ENCODE results near the gene VSIG4.

VSIG4 gene

GRCh38 chrX:66007851-66008250 is 32.0 kb downstream of the VSIG4 start:
- H3K9me3 ChIP-seq (ENCODE audit: control insufficient read depth, insufficient read depth, low read length), result no peaks in the 10 kb centered on the region
- no peaks in the 10 kb centered on the region for H3K36me3 ChIP-seq (ENCODE audit: insufficient read depth, low read length)
- H3K4me1 ChIP-seq (ENCODE audit: insufficient read depth, low read length), result 0 out of 2 replicates have a peak, but pooled peaks cover 3% of the 10 kb centered on the region
- H3K9ac ChIP-seq (ENCODE audit: low read depth, low read length), result no peak overlapping the region

DNA sequence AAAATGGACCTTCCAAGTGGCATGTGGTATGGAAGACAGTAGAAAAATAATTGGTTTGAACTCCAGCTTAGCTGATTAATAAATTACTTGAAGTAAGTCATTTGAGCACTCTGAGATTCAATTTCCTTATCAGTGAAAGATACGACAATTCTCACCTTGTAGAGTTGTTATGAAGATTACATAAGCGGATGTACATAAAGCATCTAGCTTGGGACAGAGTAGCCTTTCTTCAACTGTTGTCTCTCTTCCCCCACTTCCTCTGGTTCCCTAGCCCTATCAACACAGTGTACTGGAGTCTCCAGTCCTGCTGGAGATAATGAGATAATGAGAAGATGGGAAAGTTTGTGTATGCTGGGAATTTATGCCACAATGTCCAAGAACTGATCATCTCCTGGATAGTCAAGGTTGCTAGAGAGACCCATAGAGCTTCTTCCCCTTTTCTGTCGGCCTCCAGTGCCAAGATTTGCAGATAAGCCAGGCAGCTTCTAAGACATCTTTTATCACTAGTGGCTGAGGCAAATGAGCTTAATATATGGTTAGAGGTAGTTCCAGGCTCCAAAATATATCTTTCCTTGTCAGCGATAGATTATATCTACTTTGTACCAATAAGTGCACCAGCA is 33.9 kb downstream of the VSIG4 start:
- no peak overlapping the region for H3K9ac ChIP-seq (ENCODE audit: low read depth, low read length)
- H3K4me1 ChIP-seq (ENCODE audit: insufficient read depth, low read length), result no peaks in the 10 kb centered on the region
- no peaks in the 10 kb centered on the region for H3K9me3 ChIP-seq (ENCODE audit: control insufficient read depth, insufficient read depth, low read length)
- no peaks in the 10 kb centered on the region for H3K36me3 ChIP-seq (ENCODE audit: insufficient read depth, low read length)

- H3K9ac ChIP-seq (ENCODE audit: low read depth, low read length), result no peak overlapping the region
- H3K4me1 ChIP-seq (ENCODE audit: insufficient read depth, low read length), result no peaks in the 10 kb centered on the region
- no peaks in the 10 kb centered on the region for H3K9me3 ChIP-seq (ENCODE audit: control insufficient read depth, insufficient read depth, low read length)
- no peaks in the 10 kb centered on the region for H3K36me3 ChIP-seq (ENCODE audit: insufficient read depth, low read length)
Observed at GRCh38 chrX:66004928-66005829, 34.7 kb downstream of the VSIG4 start.

DNA sequence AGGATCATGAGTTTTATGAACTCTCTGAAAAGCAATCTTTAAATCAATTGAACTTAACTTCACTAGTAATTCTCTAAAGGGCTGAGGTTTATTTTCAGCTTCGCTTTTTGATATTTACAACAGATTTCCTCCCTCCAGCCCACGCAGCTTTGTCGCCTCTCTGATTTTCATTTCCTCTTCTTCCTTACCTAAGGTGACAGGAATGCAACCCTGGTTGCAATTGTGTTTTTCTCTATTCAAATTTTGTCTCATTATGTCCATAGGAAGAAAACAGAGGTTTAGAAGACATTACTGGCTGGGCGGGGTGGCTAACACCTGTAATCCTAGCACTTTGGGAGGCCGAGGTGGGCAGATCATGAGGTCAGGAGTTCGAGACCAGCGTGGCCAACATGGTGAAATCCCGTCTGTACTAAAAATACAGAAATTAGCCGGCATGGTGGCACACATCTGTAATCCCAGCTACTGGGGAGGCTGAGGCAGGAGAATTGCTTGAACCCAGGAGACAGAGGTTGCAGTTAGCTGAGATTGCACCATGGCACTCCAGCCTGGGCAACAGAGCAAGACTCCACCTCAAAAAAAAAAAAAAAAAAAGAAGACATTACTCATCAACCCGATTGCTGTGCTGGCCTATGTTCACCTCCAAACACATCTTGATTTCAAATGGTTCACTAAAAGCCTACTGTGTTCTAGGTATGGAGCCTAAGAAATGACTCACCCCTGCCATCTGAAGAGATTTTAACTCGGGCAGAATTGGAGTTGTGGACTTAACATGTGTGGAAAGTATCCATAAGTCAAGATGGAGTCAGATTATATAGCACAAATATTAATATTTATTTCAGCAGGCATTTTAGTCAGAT is 36.8 kb downstream of the VSIG4 start:
- H3K4me1 ChIP-seq (ENCODE audit: insufficient read depth, low read length), result no peaks in the 10 kb centered on the region
- H3K9me3 ChIP-seq (ENCODE audit: control insufficient read depth, insufficient read depth, low read length), result no peaks in the 10 kb centered on the region
- H3K9ac ChIP-seq (ENCODE audit: low read depth, low read length), result no peak overlapping the region
- H3K36me3 ChIP-seq (ENCODE audit: insufficient read depth, low read length), result no peaks in the 10 kb centered on the region

GRCh38 chrX:66001596-66001995 is 38.3 kb downstream of the VSIG4 start:
- Histone ChIP-seq H3K9me3 (ENCODE audit: control insufficient read depth, insufficient read depth, low read length) (no peaks in the 10 kb centered on the region), H3K4me1 (ENCODE audit: insufficient read depth, low read length) (no peaks in the 10 kb centered on the region), H3K9ac (ENCODE audit: low read depth, low read length) (no peak overlapping the region), H3K36me3 (ENCODE audit: insufficient read depth, low read length) (no peaks in the 10 kb centered on the region)

GRCh38 chrX:66000628-66001272 is 39.1 kb downstream of the VSIG4 start:
- no peak overlapping the region for H3K9ac ChIP-seq (ENCODE audit: low read depth, low read length)
- H3K4me1 ChIP-seq (ENCODE audit: insufficient read depth, low read length), result no peaks in the 10 kb centered on the region

DNA sequence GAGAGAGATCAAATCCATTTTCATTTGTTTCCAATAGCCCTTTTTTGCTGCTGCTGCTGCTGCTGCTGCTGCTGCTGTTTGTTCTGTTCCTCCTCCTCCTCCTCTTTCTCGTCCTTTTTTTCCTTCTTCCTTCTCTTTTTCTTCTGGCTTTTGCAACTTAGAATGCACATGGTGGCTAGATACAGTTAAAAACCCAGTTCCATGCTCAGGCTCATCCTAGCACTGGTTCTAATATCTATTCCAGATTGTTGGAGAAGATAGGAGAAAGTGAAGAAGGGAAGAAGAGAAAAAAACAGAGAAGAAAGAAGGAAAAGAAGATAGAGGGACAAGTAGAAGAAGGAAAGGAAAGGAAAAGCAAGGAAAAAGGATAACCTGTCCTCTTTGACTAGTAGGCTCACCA is 39.7 kb downstream of the VSIG4 start:
- H3K4me1 ChIP-seq (ENCODE audit: insufficient read depth, low read length), result no peaks in the 10 kb centered on the region
- H3K9me3 ChIP-seq (ENCODE audit: control insufficient read depth, insufficient read depth, low read length), result no peaks in the 10 kb centered on the region
- H3K9ac ChIP-seq (ENCODE audit: low read depth, low read length), result no peak overlapping the region
- H3K36me3 ChIP-seq (ENCODE audit: insufficient read depth, low read length), result no peaks in the 10 kb centered on the region

More at GRCh38 chrX:66000628-66001272, 39.1 kb downstream of the VSIG4 start:
- no peaks in the 10 kb centered on the region for H3K9me3 ChIP-seq (ENCODE audit: control insufficient read depth, insufficient read depth, low read length)
- no peaks in the 10 kb centered on the region for H3K36me3 ChIP-seq (ENCODE audit: insufficient read depth, low read length)

- H3K4me1 ChIP-seq (ENCODE audit: insufficient read depth, low read length), result no peaks in the 10 kb centered on the region
- H3K9ac ChIP-seq (ENCODE audit: low read depth, low read length), result no peak overlapping the region
- no peaks in the 10 kb centered on the region for H3K9me3 ChIP-seq (ENCODE audit: control insufficient read depth, insufficient read depth, low read length)
- H3K36me3 ChIP-seq (ENCODE audit: insufficient read depth, low read length), result no peaks in the 10 kb centered on the region
Observed at GRCh38 chrX:65999563-66000148, 40.2 kb downstream of the VSIG4 start.

DNA sequence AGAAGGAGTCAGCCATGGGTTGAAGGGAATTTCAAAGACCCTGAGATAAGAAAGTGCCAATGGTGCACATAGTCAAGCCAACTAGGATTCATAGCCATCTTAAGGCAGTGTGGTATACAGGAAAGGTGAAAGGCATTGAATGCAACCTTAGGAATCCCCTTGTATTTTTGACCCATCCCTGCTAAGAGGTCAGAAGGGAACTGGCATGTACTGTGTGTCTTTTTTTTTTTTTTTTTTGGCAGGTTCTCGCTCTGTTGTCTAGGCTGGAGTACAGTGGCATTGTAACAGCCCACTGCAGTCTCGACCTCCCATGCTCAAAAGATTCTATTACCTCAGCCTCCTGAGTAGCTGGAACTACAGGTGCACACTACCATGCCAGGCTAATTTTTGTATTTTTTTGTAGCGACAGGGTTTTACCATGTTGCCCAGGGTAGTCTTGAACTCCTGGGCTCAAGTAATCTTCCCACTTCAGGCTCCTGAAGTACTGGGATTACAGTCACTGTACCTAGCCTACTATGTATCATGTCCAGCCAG is 40.8 kb downstream of the VSIG4 start:
- Histone ChIP-seq H3K9ac (ENCODE audit: low read depth, low read length) (no peak overlapping the region), H3K9me3 (ENCODE audit: control insufficient read depth, insufficient read depth, low read length) (no peaks in the 10 kb centered on the region), H3K4me1 (ENCODE audit: insufficient read depth, low read length) (no peaks in the 10 kb centered on the region), H3K36me3 (ENCODE audit: insufficient read depth, low read length) (no peaks in the 10 kb centered on the region)

- H3K9ac ChIP-seq (ENCODE audit: low read depth, low read length), result no peak overlapping the region
- H3K9me3 ChIP-seq (ENCODE audit: control insufficient read depth, insufficient read depth, low read length), result no peaks in the 10 kb centered on the region
- no peaks in the 10 kb centered on the region for H3K4me1 ChIP-seq (ENCODE audit: insufficient read depth, low read length)
- H3K36me3 ChIP-seq (ENCODE audit: insufficient read depth, low read length), result no peaks in the 10 kb centered on the region
Observed at GRCh38 chrX:65997978-65998717, 41.7 kb downstream of the VSIG4 start.

DNA sequence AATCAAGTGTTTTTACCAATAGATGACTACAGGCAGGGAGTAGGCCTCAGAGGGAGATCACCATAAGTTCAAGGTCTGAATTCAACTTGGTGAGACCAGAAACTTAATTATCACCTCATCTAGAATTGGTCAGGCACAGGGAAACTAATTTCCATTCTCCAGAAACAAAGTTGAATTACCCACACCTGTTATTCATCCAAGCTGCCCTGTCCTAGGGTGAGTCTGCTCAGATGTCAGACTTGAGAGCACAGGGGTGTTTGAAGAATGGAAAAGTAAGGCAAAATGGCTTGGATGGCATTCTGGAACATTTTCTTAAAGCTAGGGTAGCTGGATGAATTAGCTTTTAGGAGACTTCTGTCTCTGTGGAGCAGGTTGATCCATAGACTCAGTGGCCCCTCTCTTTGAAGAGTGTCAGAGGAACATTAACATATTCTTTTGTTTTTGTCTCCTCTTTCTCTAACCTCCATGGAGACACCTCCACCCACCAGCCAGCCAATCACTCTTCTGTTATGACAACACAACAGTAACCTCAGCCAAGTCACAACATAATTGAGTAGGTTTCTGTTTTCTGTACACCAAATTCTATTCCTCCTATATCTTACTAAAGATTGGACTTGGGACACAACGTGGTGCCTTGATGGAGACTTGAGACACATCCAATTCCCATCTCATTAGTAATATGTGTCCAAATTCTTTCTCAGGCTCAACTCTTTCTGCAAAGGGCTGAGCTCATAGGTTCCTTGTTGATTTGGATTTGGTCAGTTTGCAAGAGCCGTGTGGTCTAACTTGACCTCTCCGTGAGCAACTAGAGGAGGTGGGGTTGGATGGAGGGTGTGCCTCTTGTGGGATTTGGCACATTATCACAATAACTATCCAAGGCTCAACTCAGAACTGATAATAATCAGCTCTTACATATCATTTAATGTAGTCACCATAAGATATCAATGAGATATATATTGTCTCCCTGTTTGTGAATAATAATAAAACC is 45.1 kb downstream of the VSIG4 start:
- no peak overlapping the region for H3K9ac ChIP-seq (ENCODE audit: low read depth, low read length)
- H3K9me3 ChIP-seq (ENCODE audit: control insufficient read depth, insufficient read depth, low read length), result no peaks in the 10 kb centered on the region
- no peaks in the 10 kb centered on the region for H3K4me1 ChIP-seq (ENCODE audit: insufficient read depth, low read length)

DNA sequence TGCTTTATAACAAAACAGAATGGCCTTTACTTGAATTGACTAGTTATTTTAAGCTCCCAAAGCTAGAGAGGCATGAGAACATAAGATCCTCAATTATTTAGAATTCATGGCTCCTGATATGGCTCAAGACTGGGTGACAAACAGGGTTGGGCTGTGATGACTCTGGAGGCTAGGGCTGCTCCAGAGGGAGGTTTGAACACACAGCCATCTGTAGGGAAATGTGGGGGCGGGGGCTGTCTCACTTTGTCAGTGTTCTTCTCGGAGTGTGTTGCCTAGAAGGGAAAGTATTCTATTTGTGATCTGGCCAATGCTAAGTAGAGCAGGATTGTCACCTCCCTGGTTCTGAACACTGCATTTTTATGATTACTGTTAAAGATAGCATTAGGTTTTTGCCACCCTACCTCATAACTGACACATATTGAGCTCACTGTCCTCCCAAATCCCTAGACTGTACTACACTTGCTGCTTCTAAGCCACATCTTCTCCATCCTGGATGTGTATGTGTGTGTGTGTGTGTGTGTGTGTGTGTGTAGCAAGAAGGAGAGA is 45.9 kb downstream of the VSIG4 start:
- no peaks in the 10 kb centered on the region for H3K36me3 ChIP-seq (ENCODE audit: insufficient read depth, low read length)
- no peaks in the 10 kb centered on the region for H3K4me1 ChIP-seq (ENCODE audit: insufficient read depth, low read length)
- H3K9me3 ChIP-seq (ENCODE audit: control insufficient read depth, insufficient read depth, low read length), result no peaks in the 10 kb centered on the region
- no peak overlapping the region for H3K9ac ChIP-seq (ENCODE audit: low read depth, low read length)

More for the DNA sequence above, 45.1 kb downstream of the VSIG4 start:
- no peaks in the 10 kb centered on the region for H3K36me3 ChIP-seq (ENCODE audit: insufficient read depth, low read length)
